T-cell (primary cell): ENCODE measurements around the gene ASXL1. TPM values are rescaled to one million over a fixed set of nuclear protein-coding genes. Genes with fewer than 3 reads are reported as not detected.

ENCODE experiments used
- ATAC-seq, 4 experiments: fragments of 200-7000 bp in 3 of 4; fragments of 150-1000 bp in 1 of 4; cut with Tn5 transposase; replicated peaks in 1 of 4; 1 replicate in 3 of 4; 2 replicates in 1 of 4; pipeline ENCODE4 v1.10.0; 2021; ENCODE audit warnings: moderate library complexity in 3 of 4, mild to moderate bottlenecking in 2 of 4, moderate number of reproducible peaks in 1 of 4
- CTCF ChIA-PET, 2 donors: fragments of 300-600 bp; sonication (Branson Sonifier 250); formaldehyde crosslinking; loops; one replicate each; lab custom pipeline; 2022; ENCODE audit warnings: antibody characterized with exemption in 2 of 2; lab: Charles Lee
- POLR2A ChIA-PET, 2 donors: fragments of 300-600 bp; sonication (Branson Sonifier 250); formaldehyde crosslinking; loops; one replicate each; lab custom pipeline; 2022; ENCODE audit warnings: antibody characterized with exemption in 2 of 2; lab: Charles Lee
- DNase-seq, 35 experiments: peaks; one replicate each; pipeline versions ENCODE4 v3.0.0 to v3.0.0-alpha.2; 2013 to 2023
- H3K27ac ChIP-seq: one replicate; pipeline ENCODE4 v1.5.1; 2013; ENCODE audit warnings: low read length
- H3K27me3 ChIP-seq, 2 experiments: replicated peaks in 1 of 2; 1 replicate in 1 of 2; 2 replicates in 1 of 2; pipeline versions ENCODE4 v1.6.1 to v1.7.0; 2013; ENCODE audit warnings: low read length in 1 of 2, mixed read lengths in 1 of 2; ENCODE audit not compliant: control insufficient read depth in 2 of 2, insufficient read depth in 2 of 2; ENCODE audit errors: extremely low read depth in 1 of 2
- H3K36me3 ChIP-seq, 2 donors: 1 replicate in 1 of 2; 2 replicates in 1 of 2; pipeline versions ENCODE4 v1.6.1 to v1.7.0; 2013; ENCODE audit warnings: low read length in 1 of 2; ENCODE audit not compliant: control insufficient read depth in 2 of 2, insufficient read depth in 1 of 2; ENCODE audit errors: extremely low read depth in 1 of 2
- H3K4me1 ChIP-seq, 2 experiments: 1 replicate in 1 of 2; 2 replicates in 1 of 2; pipeline versions ENCODE4 v1.6.1 to v1.7.0; 2013; ENCODE audit warnings: low read length in 2 of 2, mixed read lengths in 1 of 2; ENCODE audit not compliant: insufficient read depth in 2 of 2, control insufficient read depth in 1 of 2; ENCODE audit errors: extremely low read depth in 1 of 2
- H3K4me3 ChIP-seq, 2 donors: 1 replicate in 1 of 2; 2 replicates in 1 of 2; pipeline versions ENCODE4 v1.5.1 to v1.7.0; 2013; ENCODE audit warnings: mild to moderate bottlenecking in 2 of 2, low read length in 1 of 2, moderate library complexity in 1 of 2; ENCODE audit not compliant: control insufficient read depth in 1 of 2; ENCODE audit errors: extremely low read depth in 1 of 2
- H3K9me3 ChIP-seq: 2 replicates; pipeline ENCODE4 v1.7.0; 2013
- H3K27ac Mint-ChIP-seq, 2 donors: one replicate each; pipeline ENCODE4 v1.8.0; 2020 to 2021; ENCODE audit warnings: mild to moderate bottlenecking in 2 of 2, mixed read lengths in 2 of 2
- H3K27me3 Mint-ChIP-seq, 2 donors: one replicate each; pipeline ENCODE4 v1.8.0; 2021 to 2022; ENCODE audit warnings: mixed read lengths in 2 of 2
- H3K36me3 Mint-ChIP-seq: one replicate; pipeline ENCODE4 v1.8.0; 2021; ENCODE audit warnings: mixed read lengths
- H3K4me1 Mint-ChIP-seq, 3 donors: one replicate each; pipeline ENCODE4 v1.8.0; 2020 to 2022; ENCODE audit warnings: mixed read lengths in 3 of 3, mild to moderate bottlenecking in 1 of 3
- H3K4me3 Mint-ChIP-seq, 3 donors: one replicate each; pipeline ENCODE4 v1.8.0; 2020 to 2022; ENCODE audit warnings: mild to moderate bottlenecking in 3 of 3, mixed read lengths in 3 of 3, moderate library complexity in 3 of 3
- H3K9me3 Mint-ChIP-seq, 3 donors: one replicate each; pipeline ENCODE4 v1.8.0; 2020 to 2022; ENCODE audit warnings: mixed read lengths in 3 of 3
- WGBS: methylation state at CpG from one replicate; pipeline ENCODE4 v1.1.5; 2013; ENCODE audit warnings: missing lambda C conversion rate; ENCODE audit not compliant: insufficient coverage; 5-methylcytosine and 5-hydroxymethylcytosine counted together
- total RNA-seq, 35 experiments: library from RNA in 6 of 35; stranded (reverse) in 6 of 35; fragments of 120-200 nt in 1 of 35; gene quantifications; one replicate each; pipeline versions ENCODE4 v1.2.1 to v1.2.4 and lab custom pipeline; 2013 to 2026

The ASXL1 gene
- total RNA-seq, 5 donors from 2014 or later (not counting 1 experiment from before 2014, with no cell fraction given), result 122 to 204 (median 137) TPM

GRCh38 chr20:32363492-32363891 lies 5.4 kb downstream of the ASXL1 start:
- no peak for ATAC-seq

DNA sequence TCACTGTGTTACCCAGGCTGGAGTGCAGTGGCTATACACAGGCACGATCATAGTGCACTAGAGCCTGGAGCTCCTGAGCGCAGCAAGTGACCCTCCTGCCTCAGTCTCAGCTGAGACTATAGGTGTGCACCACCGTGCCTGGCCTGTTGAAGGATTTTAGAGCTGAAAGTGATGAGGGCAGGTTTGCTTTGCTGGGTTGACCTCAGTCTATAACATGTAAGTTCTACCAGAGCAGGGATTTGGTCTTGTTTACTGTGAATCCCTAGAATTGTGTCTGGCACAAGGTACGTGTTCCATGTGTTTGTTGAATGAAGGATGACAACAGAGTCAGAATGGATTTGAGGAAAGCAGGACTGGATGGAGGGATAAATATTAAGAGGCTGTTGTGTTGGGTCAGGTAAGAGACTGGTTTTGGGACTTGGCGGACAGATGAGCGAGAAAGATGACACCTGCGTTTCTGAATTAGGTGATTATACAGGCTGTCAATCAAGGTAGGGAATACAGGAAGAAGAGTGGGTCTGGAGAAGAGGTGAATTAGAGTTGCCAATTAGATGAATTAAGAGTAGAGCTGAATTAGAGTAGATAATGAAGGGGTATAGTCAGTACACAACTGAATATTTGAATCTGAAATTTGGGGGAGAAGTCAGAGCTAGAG lies 6.5 kb downstream of the ASXL1 start:
- Mint-ChIP-seq H3K36me3 (peaks cover 10% of the 10 kb centered on the region), H3K9me3 (no peaks in the 10 kb centered on the region), H3K27me3 (no peaks in the 10 kb centered on the region), H3K4me1 (peaks cover 87 to 94% (median 88%) of the 10 kb centered on the region in 3 donors), H3K4me3 (peak overlapping the region in 2 of 3 donors; percentile 1 to 25), H3K27ac (peak overlapping the region; percentile 11 to 67)
- Histone ChIP-seq H3K27ac (peak overlapping the region; percentile 14), H3K36me3 (peaks cover 3 to 13% of the 10 kb centered on the region in 2 donors), H3K4me1 (peaks cover 52 to 57% of the 10 kb centered on the region in 2 experiments), H3K4me3 (no peak overlapping the region), H3K27me3 (no peaks in the 10 kb centered on the region), H3K9me3 (no peaks in the 10 kb centered on the region)
- DNase-seq (no peak), ATAC-seq (no peak)
- ChIA-PET POLR2A (interaction anchor here in 1 of 2 donors (0.6 kb wide), 1 partner anchor 120 kb away, joined by 7 read pairs; no protein-coding TSS in a partner anchor), CTCF (interaction anchor here in 1 of 2 donors (0.7 kb wide), 1 partner anchor 28 kb away, joined by 3 read pairs; no protein-coding TSS in a partner anchor)
- WGBS, result 77% methylated on average over 7 of the region's 7 CpGs

More at GRCh38 chr20:32363492-32363891, 5.4 kb downstream of the ASXL1 start:
- Mint-ChIP-seq H3K27me3 (no peaks in the 10 kb centered on the region), H3K36me3 (peaks cover 6% of the 10 kb centered on the region), H3K27ac (peak overlapping the region; percentile 84 to 85), H3K4me1 (peaks cover 84 to 94% (median 88%) of the 10 kb centered on the region in 3 donors), H3K9me3 (no peaks in the 10 kb centered on the region), H3K4me3 (peak overlapping the region in 2 of 3 donors; percentile 4 to 89)
- peak overlapping the region; percentile 54 for H3K27ac ChIP-seq
- 80% methylated on average over 1 of the region's 2 CpGs for WGBS
- no peak overlapping the region for H3K4me3 ChIP-seq
- no peak for DNase-seq
- H3K9me3 ChIP-seq, result no peaks in the 10 kb centered on the region
- no peaks in the 10 kb centered on the region for H3K27me3 ChIP-seq
- CTCF ChIA-PET, result interaction anchor here in 1 of 2 donors (1.0 kb wide), 1 partner anchor 19 kb away, joined by 3 read pairs; no protein-coding TSS in a partner anchor
- H3K4me1 ChIP-seq, result peaks cover 54 to 58% of the 10 kb centered on the region in 2 experiments
- POLR2A ChIA-PET, result interaction anchor here in 1 of 2 donors (1.0 kb wide), 1 partner anchor 22 kb away, joined by 3 read pairs; no protein-coding TSS in a partner anchor
- H3K36me3 ChIP-seq, result peaks cover 3 to 6% of the 10 kb centered on the region in 2 donors

DNA sequence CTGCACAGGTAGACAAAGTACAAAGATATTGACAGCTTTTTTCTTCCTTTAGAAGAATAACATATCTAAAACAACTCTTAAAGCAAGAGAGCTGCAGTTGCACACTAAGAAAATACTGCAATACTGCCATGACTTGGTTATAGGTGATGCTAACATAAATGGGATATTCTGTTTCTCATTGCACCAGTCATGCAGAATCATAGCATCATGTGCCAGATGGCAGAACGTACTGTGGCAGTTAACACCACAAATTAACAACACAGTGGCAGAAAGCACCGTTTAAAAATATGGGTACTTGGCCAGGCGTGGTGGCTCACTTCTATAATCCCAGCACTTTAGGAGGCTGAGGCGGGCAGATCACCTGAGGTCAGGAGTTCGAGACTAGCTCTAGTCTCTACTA lies 7.4 kb downstream of the ASXL1 start:
- DNase-seq, result no peak
- Histone ChIP-seq H3K4me1 (peaks cover 48 to 53% of the 10 kb centered on the region in 2 experiments), H3K9me3 (no peaks in the 10 kb centered on the region), H3K4me3 (no peak overlapping the region), H3K36me3 (peaks cover 3 to 16% of the 10 kb centered on the region in 2 donors), H3K27ac (no peak overlapping the region), H3K27me3 (no peaks in the 10 kb centered on the region)
- H3K4me3 Mint-ChIP-seq, result peak overlapping the region in 1 of 3 donors; percentile 25
- H3K9me3 Mint-ChIP-seq, result no peaks in the 10 kb centered on the region
- peak overlapping the region; percentile 11 to 67 for H3K27ac Mint-ChIP-seq
- ChIA-PET CTCF (interaction anchor here (0.5 to 0.6 kb wide), 3 partner anchors 26 to 35 kb away, joined by 3 to 5 read pairs (median 3); no protein-coding TSS in a partner anchor), POLR2A (interaction anchor here in 1 of 2 donors (0.6 kb wide), 1 partner anchor 119 kb away, joined by 7 read pairs; no protein-coding TSS in a partner anchor)
- no peak for ATAC-seq
- no peaks in the 10 kb centered on the region for H3K27me3 Mint-ChIP-seq
- H3K4me1 Mint-ChIP-seq, result peaks cover 79 to 85% (median 81%) of the 10 kb centered on the region in 3 donors
- H3K36me3 Mint-ChIP-seq, result peaks cover 8% of the 10 kb centered on the region
- no CpG with 5 or more reads among the region's 5 CpGs for WGBS

DNA sequence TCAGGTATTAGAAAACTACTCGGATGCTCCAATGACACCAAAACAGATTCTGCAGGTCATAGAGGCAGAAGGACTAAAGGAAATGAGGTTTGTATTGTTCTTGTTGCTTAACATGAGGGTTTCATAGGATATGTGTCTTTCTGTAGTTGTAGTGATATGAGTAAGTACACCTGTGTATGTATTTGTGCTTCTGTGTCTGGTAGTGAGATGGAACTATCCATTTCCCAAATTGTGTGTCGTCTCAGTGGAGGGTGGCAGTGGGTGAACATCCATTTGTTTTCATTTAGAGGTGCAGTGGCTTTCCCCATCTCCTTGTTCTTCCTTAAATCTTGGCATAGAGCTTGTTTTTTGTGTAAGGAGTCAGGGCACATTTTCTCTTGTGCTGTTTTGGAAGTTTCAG lies 8.2 kb downstream of the ASXL1 start:
- peaks cover 0 to 20% of the 10 kb centered on the region in 2 donors for H3K36me3 ChIP-seq
- peak overlapping the region; percentile 66 to 71 for H3K27ac Mint-ChIP-seq
- H3K27me3 ChIP-seq, result no peaks in the 10 kb centered on the region
- peaks cover 10% of the 10 kb centered on the region for H3K36me3 Mint-ChIP-seq
- no peaks in the 10 kb centered on the region for H3K9me3 Mint-ChIP-seq
- WGBS, result no CpG with 5 or more reads among the region's 2 CpGs
- CTCF ChIA-PET, result no interaction called here
- peak overlapping the region in 1 of 3 donors; percentile 25 for H3K4me3 Mint-ChIP-seq
- ATAC-seq, result no peak
- H3K4me1 Mint-ChIP-seq, result peaks cover 71 to 77% (median 74%) of the 10 kb centered on the region in 3 donors
- DNase-seq, result no peak
- no peak overlapping the region for H3K4me3 ChIP-seq
- POLR2A ChIA-PET, result interaction anchor here (0.5 kb wide), 2 partner anchors 30 to 45 kb away, joined by 4 to 10 read pairs; no protein-coding TSS in a partner anchor
- no peaks in the 10 kb centered on the region for H3K27me3 Mint-ChIP-seq
- no peak overlapping the region for H3K27ac ChIP-seq
- H3K9me3 ChIP-seq, result no peaks in the 10 kb centered on the region
- H3K4me1 ChIP-seq, result peaks cover 41 to 49% of the 10 kb centered on the region in 2 experiments

- Histone ChIP-seq H3K27ac (no peak overlapping the region), H3K4me1 (peaks cover 26 to 41% of the 10 kb centered on the region in 2 experiments), H3K4me3 (no peak overlapping the region), H3K27me3 (no peaks in the 10 kb centered on the region), H3K36me3 (peaks cover 0 to 30% of the 10 kb centered on the region in 2 donors), H3K9me3 (no peaks in the 10 kb centered on the region)
- H3K36me3 Mint-ChIP-seq, result peaks cover 13% of the 10 kb centered on the region
- no peaks in the 10 kb centered on the region for H3K27me3 Mint-ChIP-seq
- peak overlapping the region; percentile 7 to 37 for H3K27ac Mint-ChIP-seq
- DNase-seq, result no peak
- POLR2A ChIA-PET, result no interaction called here
- no peak overlapping the region for H3K4me3 Mint-ChIP-seq
- H3K9me3 Mint-ChIP-seq, result no peaks in the 10 kb centered on the region
- H3K4me1 Mint-ChIP-seq, result peaks cover 52 to 57% (median 55%) of the 10 kb centered on the region in 3 donors
- no peak for ATAC-seq
- CTCF ChIA-PET, result interaction anchor here in 1 of 2 donors (0.6 kb wide), 1 partner anchor 14 kb away, joined by 3 read pairs; no protein-coding TSS in a partner anchor
These were observed 10.2 kb downstream of the ASXL1 start for GRCh38 chr20:32368323-32368722.

- POLR2A ChIA-PET, result interaction anchor here in 1 of 2 donors (1.0 kb wide), 1 partner anchor 9 kb away, joined by 4 read pairs; no protein-coding TSS in a partner anchor
These were observed 10.8 kb downstream of the ASXL1 start for GRCh38 chr20:32368925-32369324.

More at GRCh38 chr20:32368925-32369324, 10.8 kb downstream of the ASXL1 start:
- H3K9me3 ChIP-seq, result no peaks in the 10 kb centered on the region
- H3K27ac ChIP-seq, result no peak overlapping the region
- Mint-ChIP-seq H3K4me3 (no peak overlapping the region), H3K36me3 (peaks cover 13% of the 10 kb centered on the region), H3K27me3 (no peaks in the 10 kb centered on the region), H3K4me1 (peaks cover 46 to 51% (median 49%) of the 10 kb centered on the region in 3 donors), H3K27ac (peak overlapping the region; percentile 13 to 49), H3K9me3 (no peaks in the 10 kb centered on the region)
- 46% methylated on average over 2 of the region's 6 CpGs for WGBS
- CTCF ChIA-PET, result interaction anchor here (0.6 to 0.7 kb wide), 2 partner anchors 14 to 140 kb away, joined by 3 to 8 read pairs; no protein-coding TSS in a partner anchor
- H3K4me3 ChIP-seq, result no peak overlapping the region
- H3K27me3 ChIP-seq, result no peaks in the 10 kb centered on the region
- peaks cover 0 to 35% of the 10 kb centered on the region in 2 donors for H3K36me3 ChIP-seq
- H3K4me1 ChIP-seq, result peaks cover 20 to 35% of the 10 kb centered on the region in 2 experiments
- ATAC-seq, result peak in 1 of 4 experiments; percentile 51
- no peak for DNase-seq
